Body of pancreas (tissue), 4 donors: ENCODE results near the gene POU3F2. TPM values are rescaled to one million over a fixed set of nuclear protein-coding genes. Genes with fewer than 3 reads are reported as not detected.

ENCODE experiments used
- ATAC-seq: fragments of 150-250 bp; one replicate; pipeline ENCODE4 v1.9.1; 2016
- DNase-seq, 4 donors: peaks; one replicate each; pipeline ENCODE4 v3.0.0-alpha.2; 2019
- H3K27ac ChIP-seq, 4 donors: fragments of 200-600 bp; sonication (generic); 1 replicate in 3 of 4; 2 replicates in 1 of 4; pipeline versions ENCODE4 v1.5.1 to v1.6.1; 2016 to 2019; ENCODE audit warnings: mild to moderate bottlenecking in 1 of 4, mixed read lengths in 1 of 4, moderate library complexity in 1 of 4
- H3K27me3 ChIP-seq, 2 donors: fragments of 200-600 bp; sonication (generic); one replicate each; pipeline ENCODE4 v1.6.0; 2016; ENCODE audit warnings: mild to moderate bottlenecking in 1 of 2
- H3K36me3 ChIP-seq, 2 donors: fragments of 200-600 bp; sonication (generic); replicated peaks in 1 of 2; 2 replicates each; pipeline ENCODE4 v1.5.1; 2016; ENCODE audit warnings: low read depth in 2 of 2; ENCODE audit not compliant: insufficient read depth in 1 of 2
- H3K4me1 ChIP-seq: fragments of 200-600 bp; sonication (generic); one replicate; pipeline ENCODE4 v1.6.0; 2016
- H3K4me3 ChIP-seq, 2 donors: fragments of 200-600 bp; sonication (generic); 1 replicate in 1 of 2; 2 replicates in 1 of 2; pipeline ENCODE4 v1.5.1; 2016 to 2019
- H3K9me3 ChIP-seq, 3 donors: fragments of 200-600 bp; sonication (generic); 1 replicate in 2 of 3; 2 replicates in 1 of 3; pipeline ENCODE4 v1.5.1; 2016
- CTCF ChIP-seq, 7 experiments: fragments of 450-650 bp in 4 of 7; fragments of 200-600 bp in 3 of 7; sonication (generic) in 3 of 7; IDR thresholded peaks; one replicate each; pipeline ENCODE4 v1.5.1; 2016 to 2019; ENCODE audit warnings: antibody characterized with exemption in 7 of 7
- POLR2A ChIP-seq, 3 donors: fragments of 450-650 bp; IDR thresholded peaks; one replicate each; pipeline ENCODE4 v1.6.1; 2016; ENCODE audit warnings: antibody characterized with exemption in 3 of 3, mild to moderate bottlenecking in 2 of 3
- WGBS, 2 donors: methylation state at CpG; one replicate each; pipeline ENCODE4 v1.1.5; 2017; 5-methylcytosine and 5-hydroxymethylcytosine counted together
- intact Hi-C: fragments of 100-400 bp; cut with DNase I; formaldehyde crosslinking; loops from one replicate; pipeline ENCODE4 v1.15.1; 2023
- total RNA-seq, 2 donors: library from RNA; depleted of rRNA; stranded (reverse); fragments of >200 nt; gene quantifications; one replicate each; pipeline ENCODE4 v1.1.0, GENCODE V29; 2016

The POU3F2 gene
- total RNA-seq, 2 donors from 2014 or later, result not detected

- no peak overlapping the region for H3K4me3 ChIP-seq
- intact Hi-C loops, result no loop called here
- no peak overlapping the region for H3K27ac ChIP-seq
- peaks cover 0 to 49% of the 10 kb centered on the region in 2 donors for H3K27me3 ChIP-seq
- WGBS, 2 donors, result 2% methylated on average over 19 of the region's 19 CpGs
- TF ChIP-seq CTCF (IDR thresholded peaks at IDR 0.05) (no peak), POLR2A (IDR thresholded peaks at IDR 0.05) (no peak)
- H3K9me3 ChIP-seq, result no peaks in the 10 kb centered on the region
- peaks cover 10% of the 10 kb centered on the region for H3K4me1 ChIP-seq
- no peaks in the 10 kb centered on the region for H3K36me3 ChIP-seq
- DNase-seq, result no peak
- ATAC-seq, result no peak
Observed at GRCh38 chr6:98825600-98826230, 8.7 kb upstream of the POU3F2 start.

GRCh38 chr6:98827295-98828159 is 6.8 kb upstream of the POU3F2 start:
- Histone ChIP-seq H3K4me1 (peaks cover 26% of the 10 kb centered on the region), H3K4me3 (no peak overlapping the region), H3K27ac (no peak overlapping the region), H3K27me3 (peaks cover 0 to 60% of the 10 kb centered on the region in 2 donors), H3K9me3 (no peaks in the 10 kb centered on the region), H3K36me3 (no peaks in the 10 kb centered on the region)
- 5% methylated on average over 40 to 43 of the region's 44 CpGs for WGBS, 2 donors
- no peak for TF ChIP-seq POLR2A (IDR thresholded peaks at IDR 0.05)
- no peak for TF ChIP-seq CTCF (IDR thresholded peaks at IDR 0.05)
- DNase-seq, result no peak
- intact Hi-C loops, result no loop called here
- no peak for ATAC-seq

- no peaks in the 10 kb centered on the region for H3K36me3 ChIP-seq
- peaks cover 0 to 65% of the 10 kb centered on the region in 2 donors for H3K27me3 ChIP-seq
- peaks cover 34% of the 10 kb centered on the region for H3K4me1 ChIP-seq
- DNase-seq (no peak), ATAC-seq (no peak)
- intact Hi-C loops, result no loop called here
- H3K9me3 ChIP-seq, result no peaks in the 10 kb centered on the region
- no peak overlapping the region for H3K4me3 ChIP-seq
- H3K27ac ChIP-seq, result no peak overlapping the region
- TF ChIP-seq POLR2A (IDR thresholded peaks at IDR 0.05) (no peak), CTCF (IDR thresholded peaks at IDR 0.05) (no peak)
- 7% methylated on average over 12 of the region's 12 CpGs for WGBS, 2 donors
Observed at GRCh38 chr6:98828211-98828788, 6.1 kb upstream of the POU3F2 start.

- Histone ChIP-seq H3K9me3 (no peaks in the 10 kb centered on the region), H3K27ac (no peak overlapping the region), H3K4me3 (no peak overlapping the region), H3K36me3 (no peaks in the 10 kb centered on the region), H3K4me1 (peaks cover 40% of the 10 kb centered on the region), H3K27me3 (peaks cover 0 to 61% of the 10 kb centered on the region in 2 donors)
- WGBS, 2 donors, result 5 to 12% methylated on average over 14 of the region's 14 CpGs
- no peak for TF ChIP-seq POLR2A (IDR thresholded peaks at IDR 0.05)
- TF ChIP-seq CTCF (IDR thresholded peaks at IDR 0.05), result no peak
- no peak for DNase-seq
- intact Hi-C loops, result no loop called here
- ATAC-seq, result no peak
Observed at GRCh38 chr6:98828941-98829411, 5.4 kb upstream of the POU3F2 start.
